K562 (cell line): Measurements from ENCODE around the gene IKZF3. TPM values are rescaled to one million over a fixed set of nuclear protein-coding genes. Genes with fewer than 3 reads are reported as not detected.

Experiments
- CHCHD3 ChIP-seq: fragments of 250-450 bp; sonication (Bioruptor Pico); IDR thresholded peaks from 2 replicates; pipeline ENCODE4 v2.1.2; 2022; ENCODE audit warnings: mild to moderate bottlenecking
- HDGF ChIP-seq: fragments of 450-650 bp; IDR thresholded peaks from 2 replicates; pipeline ENCODE4 v1.6.1; 2016
- L3MBTL2 ChIP-seq: fragments of 450-650 bp; IDR thresholded peaks from 2 replicates; pipeline ENCODE4 v1.6.1; 2016; ENCODE audit warnings: mild to moderate bottlenecking, moderate library complexity
- MCM3 ChIP-seq: fragments of 450-650 bp; IDR thresholded peaks from 2 replicates; pipeline ENCODE4 v1.6.1; 2016
- MCM5 ChIP-seq: fragments of 450-650 bp; IDR thresholded peaks from 2 replicates; pipeline ENCODE4 v1.6.1; 2016; ENCODE audit warnings: low read depth
- MEF2D ChIP-seq: conservative IDR thresholded peaks from 2 replicates; pipeline ENCODE4 v1.6.1; 2016; ENCODE audit warnings: low read depth, missing genetic modification characterization, missing compliant biosample characterization
- RCOR1 ChIP-seq, 2 experiments: IDR thresholded peaks; 2 replicates each; pipeline ENCODE4 v1.6.1; 2012; ENCODE audit warnings: low read depth in 2 of 2, low read length in 2 of 2, borderline replicate concordance in 1 of 2, improper control_type of control experiment in 1 of 2
- SMARCE1 ChIP-seq: fragments of 450-650 bp; IDR thresholded peaks from 2 replicates; pipeline ENCODE4 v1.7.1; 2016; ENCODE audit warnings: mild to moderate bottlenecking
- TAF15 ChIP-seq: fragments of 200-400 bp; formaldehyde crosslinking; IDR thresholded peaks from 2 replicates; pipeline ENCODE4 v1.6.1; 2017; ENCODE audit warnings: mild to moderate bottlenecking, low read depth, low read length, moderate library complexity
- ZC3H4 ChIP-seq: sonication (generic); formaldehyde crosslinking; IDR thresholded peaks from 2 replicates; pipeline ENCODE4 v1.9.0; 2021; ENCODE audit warnings: missing genetic modification reagents, borderline replicate concordance
- ZKSCAN1 ChIP-seq: fragments of 150-350 bp; IDR thresholded peaks from 2 replicates; pipeline ENCODE4 v1.6.1; 2016; ENCODE audit warnings: low read depth, low read length
- ZNF133 ChIP-seq: fragments of 250-450 bp; sonication (Bioruptor Pico); IDR thresholded peaks from 2 replicates; pipeline ENCODE4 v1.4.0; 2020; ENCODE audit warnings: mild to moderate bottlenecking
- ZNF57 ChIP-seq: fragments of 450-650 bp; formaldehyde crosslinking; IDR thresholded peaks from 2 replicates; pipeline ENCODE4 v1.4.0; 2020; ENCODE audit warnings: mild to moderate bottlenecking, moderate library complexity
- ZNF76 ChIP-seq: fragments of 250-450 bp; sonication (Bioruptor Pico); IDR thresholded peaks from 2 replicates; pipeline ENCODE4 v1.4.0; 2020; ENCODE audit warnings: mild to moderate bottlenecking, moderate library complexity, borderline replicate concordance
- ZNF766 ChIP-seq: fragments of 200-800 bp; sonication (Bioruptor generic); conservative IDR thresholded peaks from 2 replicates; pipeline ENCODE4 v1.6.1; 2016; ENCODE audit warnings: missing genetic modification characterization, missing compliant biosample characterization
- polyA plus RNA-seq, 8 experiments: library from polyadenylated mRNA; depleted of rRNA in 4 of 8; stranded (reverse) in 5 of 8; unstranded in 3 of 8; fragments of >200 nt; fragmentation: Nextera tagmentation in 2 of 8; fragmentation: Illumina TruSeq in 1 of 8; extraction: Ambion mirVana in 2 of 8; extraction: Trizol in 1 of 8; gene quantifications; 2 replicates each; pipeline versions ENCODE4 v1.2.1 to v1.2.3, GENCODE V29; 2011 to 2014; ENCODE audit warnings: inconsistent platforms in 1 of 8, missing spikeins in 1 of 8
- total RNA-seq, 7 experiments: library from RNA; depleted of rRNA in 6 of 7; stranded (reverse); fragments of >200 nt in 6 of 7; fragmentation: Illumina TruSeq in 2 of 7; extraction: Trizol in 2 of 7; gene quantifications; 2 replicates each; pipeline versions ENCODE4 v1.2.1 to v1.2.3, GENCODE V29; 2011 to 2021; ENCODE audit warnings: low replicate concordance in 1 of 7
- TF ChIP-seq, protein P1 (sequence below), 2 experiments: fragments of 450-650 bp in 1 of 2; IDR thresholded peaks; 2 replicates each; pipeline ENCODE4 v1.6.1; 2011 to 2017; ENCODE audit warnings: low read depth in 2 of 2, antibody characterized with exemption in 1 of 2, borderline replicate concordance in 1 of 2, low read length in 1 of 2, mild to moderate bottlenecking in 1 of 2, mixed read lengths in 1 of 2; ENCODE audit not compliant: control insufficient read depth in 1 of 2
- TF ChIP-seq, protein P2 (sequence below): sonication (generic); formaldehyde crosslinking; IDR thresholded peaks from 2 replicates; pipeline ENCODE4 v1.8.0; 2022; ENCODE audit warnings: mild to moderate bottlenecking, low read depth, missing genetic modification reagents
- TF ChIP-seq, protein P3 (sequence below): fragments of 450-650 bp; formaldehyde crosslinking; IDR thresholded peaks from 2 replicates; pipeline ENCODE4 v1.4.0; 2020; ENCODE audit warnings: mild to moderate bottlenecking, moderate library complexity
- TF ChIP-seq, protein P4 (sequence below): sonication (generic); IDR thresholded peaks from 2 replicates; pipeline ENCODE4 v1.6.1; 2016
- TF ChIP-seq, protein P5 (sequence below): fragments of 450-650 bp; conservative IDR thresholded peaks from 2 replicates; pipeline ENCODE4 v1.6.1; 2016; ENCODE audit warnings: missing genetic modification characterization, low read depth, mild to moderate bottlenecking, control low read depth, missing compliant biosample characterization

The IKZF3 gene
- total and polyA plus RNA-seq, 9 of the 15 experiments (the other 6 are each of a cell fraction or from before 2014, with no cell fraction given) = 0.06 to 1.6 (median 0.62) TPM

DNA sequence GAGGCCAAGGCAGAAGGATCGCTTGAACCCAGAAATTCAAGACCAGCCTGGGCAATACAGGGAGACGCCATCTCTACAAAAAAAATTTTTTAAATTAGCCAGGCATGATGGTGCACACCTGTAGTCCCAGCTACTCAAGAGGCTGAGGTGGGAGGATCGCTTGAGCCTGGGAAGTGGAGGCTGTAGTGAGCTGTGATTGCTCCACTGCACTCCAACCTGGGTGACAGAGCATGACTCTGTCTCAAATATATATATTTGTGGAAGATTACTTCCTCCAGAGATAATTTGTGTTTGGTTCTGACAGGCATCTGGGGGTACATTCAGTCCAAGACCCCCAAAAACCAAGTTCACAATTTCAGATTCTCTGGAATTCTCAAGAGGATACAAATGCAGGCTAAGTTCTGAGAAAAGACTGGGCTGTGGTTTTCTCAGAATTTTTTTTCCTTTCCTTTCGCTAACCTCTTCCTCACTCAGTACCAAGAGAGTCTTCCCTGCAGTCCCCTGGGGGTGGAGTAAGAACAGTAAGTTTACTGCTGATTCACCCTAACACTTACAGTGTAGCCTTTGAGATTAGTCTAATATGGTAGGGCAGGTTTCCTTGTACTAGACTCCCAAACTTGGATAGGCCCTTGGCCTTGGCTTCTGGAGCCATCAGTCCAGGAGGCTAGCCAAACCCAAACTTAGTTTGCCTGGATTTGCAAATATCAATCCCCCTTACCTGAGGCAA lies 39.2 kb upstream of the IKZF3 start (continued):
- TF ChIP-seq RCOR1 (IDR thresholded peaks at IDR 0.05; ENCODE audit: borderline replicate concordance in 1 of 2, low read depth in 2 of 2, low read length in 2 of 2) (0 out of 4 replicates have a peak, but pooled peaks of 1 of the 2 experiments have one; percentile 15), ZNF57 (CRISPR knock-in tag) (no peak), MEF2D (tag) (no peak), ZNF76 (CRISPR knock-in tag) (no peak), MCM3 (no peak), HDGF (no peak), MCM5 (no peak), CHCHD3 (CRISPR knock-in tag) (no peak), ZNF133 (no peak), SMARCE1 (0 out of 2 replicates have a peak, but pooled peaks have one; percentile 28), L3MBTL2 (no peak), ZNF766 (peak; percentile 65; the same call in 1 of the 2 replicates), TAF15 (no peak), ZKSCAN1 (no peak), ZC3H4 (CRISPR knock-in tag) (no peak)
- TF ChIP-seq, protein P1, sequence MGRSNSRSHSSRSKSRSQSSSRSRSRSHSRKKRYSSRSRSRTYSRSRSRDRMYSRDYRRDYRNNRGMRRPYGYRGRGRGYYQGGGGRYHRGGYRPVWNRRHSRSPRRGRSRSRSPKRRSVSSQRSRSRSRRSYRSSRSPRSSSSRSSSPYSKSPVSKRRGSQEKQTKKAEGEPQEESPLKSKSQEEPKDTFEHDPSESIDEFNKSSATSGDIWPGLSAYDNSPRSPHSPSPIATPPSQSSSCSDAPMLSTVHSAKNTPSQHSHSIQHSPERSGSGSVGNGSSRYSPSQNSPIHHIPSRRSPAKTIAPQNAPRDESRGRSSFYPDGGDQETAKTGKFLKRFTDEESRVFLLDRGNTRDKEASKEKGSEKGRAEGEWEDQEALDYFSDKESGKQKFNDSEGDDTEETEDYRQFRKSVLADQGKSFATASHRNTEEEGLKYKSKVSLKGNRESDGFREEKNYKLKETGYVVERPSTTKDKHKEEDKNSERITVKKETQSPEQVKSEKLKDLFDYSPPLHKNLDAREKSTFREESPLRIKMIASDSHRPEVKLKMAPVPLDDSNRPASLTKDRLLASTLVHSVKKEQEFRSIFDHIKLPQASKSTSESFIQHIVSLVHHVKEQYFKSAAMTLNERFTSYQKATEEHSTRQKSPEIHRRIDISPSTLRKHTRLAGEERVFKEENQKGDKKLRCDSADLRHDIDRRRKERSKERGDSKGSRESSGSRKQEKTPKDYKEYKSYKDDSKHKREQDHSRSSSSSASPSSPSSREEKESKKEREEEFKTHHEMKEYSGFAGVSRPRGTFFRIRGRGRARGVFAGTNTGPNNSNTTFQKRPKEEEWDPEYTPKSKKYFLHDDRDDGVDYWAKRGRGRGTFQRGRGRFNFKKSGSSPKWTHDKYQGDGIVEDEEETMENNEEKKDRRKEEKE (IDR thresholded peaks at IDR 0.05; ENCODE audit: borderline replicate concordance in 1 of 2, control insufficient read depth in 1 of 2, low read depth in 2 of 2, low read length in 1 of 2) = no peak
- TF ChIP-seq, protein P2, sequence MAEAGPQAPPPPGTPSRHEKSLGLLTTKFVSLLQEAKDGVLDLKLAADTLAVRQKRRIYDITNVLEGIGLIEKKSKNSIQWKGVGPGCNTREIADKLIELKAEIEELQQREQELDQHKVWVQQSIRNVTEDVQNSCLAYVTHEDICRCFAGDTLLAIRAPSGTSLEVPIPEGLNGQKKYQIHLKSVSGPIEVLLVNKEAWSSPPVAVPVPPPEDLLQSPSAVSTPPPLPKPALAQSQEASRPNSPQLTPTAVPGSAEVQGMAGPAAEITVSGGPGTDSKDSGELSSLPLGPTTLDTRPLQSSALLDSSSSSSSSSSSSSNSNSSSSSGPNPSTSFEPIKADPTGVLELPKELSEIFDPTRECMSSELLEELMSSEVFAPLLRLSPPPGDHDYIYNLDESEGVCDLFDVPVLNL (CRISPR knock-in tag) = no peak
- TF ChIP-seq, protein P3, sequence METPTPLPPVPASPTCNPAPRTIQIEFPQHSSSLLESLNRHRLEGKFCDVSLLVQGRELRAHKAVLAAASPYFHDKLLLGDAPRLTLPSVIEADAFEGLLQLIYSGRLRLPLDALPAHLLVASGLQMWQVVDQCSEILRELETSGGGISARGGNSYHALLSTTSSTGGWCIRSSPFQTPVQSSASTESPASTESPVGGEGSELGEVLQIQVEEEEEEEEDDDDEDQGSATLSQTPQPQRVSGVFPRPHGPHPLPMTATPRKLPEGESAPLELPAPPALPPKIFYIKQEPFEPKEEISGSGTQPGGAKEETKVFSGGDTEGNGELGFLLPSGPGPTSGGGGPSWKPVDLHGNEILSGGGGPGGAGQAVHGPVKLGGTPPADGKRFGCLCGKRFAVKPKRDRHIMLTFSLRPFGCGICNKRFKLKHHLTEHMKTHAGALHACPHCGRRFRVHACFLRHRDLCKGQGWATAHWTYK (CRISPR knock-in tag) = no peak
- TF ChIP-seq, protein P4, sequence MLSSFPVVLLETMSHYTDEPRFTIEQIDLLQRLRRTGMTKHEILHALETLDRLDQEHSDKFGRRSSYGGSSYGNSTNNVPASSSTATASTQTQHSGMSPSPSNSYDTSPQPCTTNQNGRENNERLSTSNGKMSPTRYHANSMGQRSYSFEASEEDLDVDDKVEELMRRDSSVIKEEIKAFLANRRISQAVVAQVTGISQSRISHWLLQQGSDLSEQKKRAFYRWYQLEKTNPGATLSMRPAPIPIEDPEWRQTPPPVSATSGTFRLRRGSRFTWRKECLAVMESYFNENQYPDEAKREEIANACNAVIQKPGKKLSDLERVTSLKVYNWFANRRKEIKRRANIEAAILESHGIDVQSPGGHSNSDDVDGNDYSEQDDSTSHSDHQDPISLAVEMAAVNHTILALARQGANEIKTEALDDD = peak; percentile 82
- TF ChIP-seq, protein P5, sequence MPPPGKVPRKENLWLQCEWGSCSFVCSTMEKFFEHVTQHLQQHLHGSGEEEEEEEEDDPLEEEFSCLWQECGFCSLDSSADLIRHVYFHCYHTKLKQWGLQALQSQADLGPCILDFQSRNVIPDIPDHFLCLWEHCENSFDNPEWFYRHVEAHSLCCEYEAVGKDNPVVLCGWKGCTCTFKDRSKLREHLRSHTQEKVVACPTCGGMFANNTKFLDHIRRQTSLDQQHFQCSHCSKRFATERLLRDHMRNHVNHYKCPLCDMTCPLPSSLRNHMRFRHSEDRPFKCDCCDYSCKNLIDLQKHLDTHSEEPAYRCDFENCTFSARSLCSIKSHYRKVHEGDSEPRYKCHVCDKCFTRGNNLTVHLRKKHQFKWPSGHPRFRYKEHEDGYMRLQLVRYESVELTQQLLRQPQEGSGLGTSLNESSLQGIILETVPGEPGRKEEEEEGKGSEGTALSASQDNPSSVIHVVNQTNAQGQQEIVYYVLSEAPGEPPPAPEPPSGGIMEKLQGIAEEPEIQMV (tag) = peak; percentile 92
